Inflammatory macrophage (primary cell): Measurements from ENCODE around the gene LENG9.
"Not testable (repeated sequence)": the region's sequence is repeated elsewhere in the genome, so short reads cannot be mapped to it uniquely, and the experiment has no call there.

ENCODE experiments used
- DNase-seq, 2 donors: peaks; one replicate each; pipeline ENCODE4 v3.0.0-alpha.2; 2020 to 2022

The LENG9 gene

DNA sequence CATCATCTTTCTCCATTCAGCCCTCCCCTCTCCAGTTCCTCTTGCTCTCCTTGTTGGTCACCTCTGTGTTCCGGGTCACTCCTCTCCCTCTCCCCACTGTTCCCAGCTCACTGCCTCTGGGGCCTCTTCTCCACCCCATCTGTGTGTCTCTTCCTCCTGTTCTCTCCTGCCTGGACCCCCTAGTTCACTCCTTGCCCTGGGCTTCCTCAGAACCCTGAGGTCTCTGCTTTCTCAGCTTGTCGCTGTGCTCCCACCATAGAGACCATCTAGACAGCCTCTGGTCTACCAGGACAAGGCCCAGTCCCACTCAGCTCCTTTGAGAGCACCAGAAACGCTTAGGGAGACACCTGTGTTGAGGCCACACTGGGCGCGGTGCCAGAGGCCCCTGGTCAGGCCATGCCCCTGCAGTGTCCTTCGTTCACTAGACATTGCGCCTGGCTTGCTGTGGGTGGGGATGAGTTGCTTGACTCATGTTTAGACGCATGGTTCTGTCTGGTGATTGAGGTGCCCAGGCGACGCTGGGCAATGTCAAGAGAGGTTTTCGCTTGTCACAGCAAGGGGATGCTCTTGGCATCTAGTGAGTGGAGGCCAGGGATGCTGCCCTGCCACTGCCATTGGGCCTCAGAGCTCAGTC is 4.8 kb downstream of the LENG9 start:
- no peak for DNase-seq

DNA sequence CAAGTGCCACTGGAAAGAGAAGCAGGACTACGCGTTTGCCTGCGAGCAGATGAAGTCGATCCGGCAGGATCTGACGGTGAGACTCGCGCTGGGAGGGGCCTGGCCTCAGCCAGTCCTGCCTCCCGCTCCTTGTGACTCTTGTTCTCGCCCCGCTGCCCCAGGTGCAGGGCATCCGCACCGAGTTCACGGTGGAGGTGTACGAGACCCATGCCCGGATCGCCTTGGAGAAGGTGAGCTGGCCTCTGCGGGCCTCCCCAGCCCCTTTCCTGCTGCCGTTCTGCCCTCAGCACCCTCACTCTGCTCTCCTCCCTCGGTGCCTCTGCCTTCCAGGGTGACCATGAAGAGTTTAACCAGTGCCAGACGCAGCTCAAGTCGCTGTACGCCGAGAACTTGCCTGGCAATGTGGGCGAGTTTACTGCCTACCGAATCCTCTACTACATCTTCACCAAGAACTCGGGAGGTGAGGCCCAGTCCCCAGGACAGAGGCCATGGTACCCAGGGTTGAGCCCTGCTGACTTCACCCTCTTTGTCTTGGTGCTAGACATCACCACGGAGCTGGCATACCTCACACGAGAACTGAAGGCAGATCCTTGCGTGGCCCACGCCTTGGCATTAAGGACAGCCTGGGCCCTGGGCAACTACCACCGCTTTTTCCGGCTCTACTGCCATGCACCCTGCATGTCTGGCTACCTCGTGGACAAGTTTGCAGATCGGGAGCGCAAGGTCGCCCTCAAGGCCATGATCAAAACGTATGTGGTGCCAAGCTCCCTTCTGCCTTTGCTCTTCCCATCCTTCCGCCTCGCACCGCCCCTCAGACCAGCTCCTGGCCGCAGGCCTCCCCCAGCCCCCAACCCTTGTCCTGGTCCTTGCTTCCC is 5.6 kb downstream of the LENG9 start:
- DNase-seq = no peak

DNA sequence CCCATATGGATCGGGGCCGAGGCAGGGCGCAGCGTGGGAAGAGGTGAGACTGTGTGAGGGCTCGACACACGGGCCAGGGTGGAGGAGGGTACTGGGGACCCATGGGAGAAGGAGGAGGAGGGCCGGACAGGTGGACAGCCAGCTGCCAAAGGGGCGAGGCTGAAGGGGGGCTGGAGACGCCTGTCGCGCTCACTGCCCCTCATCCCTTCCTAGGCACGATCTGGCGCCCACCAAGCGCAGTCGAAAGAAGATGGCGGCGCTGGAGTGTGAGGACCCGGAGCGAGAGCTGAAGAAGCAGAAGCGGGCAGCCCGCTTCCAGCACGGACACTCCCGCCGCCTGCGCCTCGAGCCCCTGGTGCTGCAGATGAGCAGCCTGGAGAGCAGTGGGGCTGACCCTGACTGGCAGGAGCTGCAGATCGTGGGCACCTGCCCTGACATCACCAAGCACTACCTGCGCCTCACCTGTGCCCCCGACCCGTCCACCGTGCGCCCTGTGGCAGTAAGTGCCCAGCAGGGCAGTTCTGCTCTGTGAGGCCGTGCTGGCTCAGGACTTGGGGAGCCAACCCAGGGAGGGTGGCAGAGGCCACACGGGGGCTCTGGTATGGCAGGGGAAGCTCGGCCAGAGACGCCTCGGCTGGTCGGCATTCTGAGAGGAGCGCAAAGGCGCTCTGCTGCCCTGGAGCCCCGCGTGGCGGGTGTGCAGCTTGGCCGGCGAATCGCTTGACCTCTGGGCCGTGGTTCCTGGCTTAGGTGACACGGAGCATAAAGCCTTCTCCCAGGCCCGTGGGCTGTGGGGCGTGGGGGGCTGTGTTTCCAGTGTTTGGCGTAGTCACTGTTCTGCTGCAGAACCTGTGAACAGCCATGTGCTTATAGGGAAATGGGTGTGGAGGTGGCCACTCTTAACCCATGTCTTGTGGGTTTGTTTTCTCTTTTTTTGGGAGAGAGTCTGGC is 6.9 kb downstream of the LENG9 start:
- DNase-seq = no peak

DNA sequence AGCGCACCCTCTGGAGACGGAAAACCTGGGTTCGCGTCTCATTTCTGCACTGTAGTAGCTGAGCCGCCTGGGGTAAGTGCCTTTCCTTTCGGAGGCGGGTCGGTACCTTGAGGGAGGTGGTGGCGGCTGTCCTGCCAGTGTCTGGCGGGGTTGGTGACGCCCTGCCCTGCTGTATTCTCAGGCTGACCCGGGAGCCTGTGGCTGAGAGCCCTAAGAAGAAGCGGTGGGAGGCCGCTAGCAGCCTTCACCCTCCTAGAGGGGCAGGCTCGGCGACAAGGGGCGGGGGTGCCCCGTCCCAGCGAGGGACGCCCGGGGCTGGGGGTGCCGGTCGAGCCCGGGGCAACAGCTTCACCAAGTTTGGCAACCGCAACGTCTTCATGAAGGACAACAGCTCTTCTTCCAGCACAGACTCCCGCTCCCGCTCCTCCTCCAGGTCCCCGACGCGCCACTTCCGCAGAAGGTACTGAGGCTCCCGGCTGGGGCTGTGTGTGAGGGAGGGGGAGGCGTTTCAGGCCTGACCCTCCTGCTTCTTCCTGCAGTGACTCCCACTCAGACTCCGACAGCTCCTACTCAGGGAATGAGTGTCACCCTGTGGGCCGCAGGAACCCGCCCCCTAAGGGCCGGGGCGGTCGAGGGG is 7.7 kb downstream of the LENG9 start:
- DNase-seq = no peak

DNA sequence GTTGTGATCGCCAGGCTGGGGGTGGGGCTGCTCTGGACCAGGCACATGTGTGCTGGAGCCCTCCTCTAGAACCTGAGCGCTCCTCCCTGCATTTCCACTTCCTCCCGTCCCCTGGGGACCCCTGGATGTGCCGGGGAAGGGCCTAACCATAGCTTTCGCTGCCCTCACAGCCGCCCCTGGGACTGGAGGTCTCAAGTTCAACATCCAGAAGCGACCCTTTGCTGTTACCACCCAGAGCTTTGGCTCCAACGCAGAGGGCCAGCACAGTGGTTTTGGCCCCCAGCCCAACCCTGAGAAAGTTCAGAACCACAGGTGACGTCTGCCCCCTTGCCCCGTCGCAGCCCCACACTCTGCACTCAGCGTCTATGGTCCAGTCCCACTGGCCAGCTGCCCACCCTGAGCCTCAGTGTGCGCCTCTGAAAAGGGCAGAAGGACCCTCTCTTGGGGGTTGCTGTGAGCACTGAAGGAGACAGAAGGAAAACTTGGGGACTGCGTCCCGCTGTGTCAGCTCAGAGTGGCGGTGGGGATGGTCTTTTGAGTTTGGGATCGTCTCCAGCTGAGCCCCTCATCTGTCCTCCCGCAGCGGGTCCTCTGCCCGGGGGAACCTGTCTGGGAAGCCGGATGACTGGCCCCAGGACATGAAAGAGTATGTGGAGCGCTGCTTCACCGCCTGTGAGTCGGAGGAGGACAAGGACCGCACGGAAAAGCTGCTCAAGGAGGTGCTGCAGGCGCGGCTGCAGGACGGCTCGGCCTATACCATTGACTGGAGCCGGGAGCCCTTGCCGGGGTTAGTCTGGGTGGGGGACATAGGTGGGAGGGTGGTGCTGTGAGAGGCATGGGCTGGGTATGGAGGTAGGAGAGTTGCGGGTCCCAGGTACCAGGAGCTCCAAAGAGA is 8.6 kb downstream of the LENG9 start:
- no peak for DNase-seq

DNA sequence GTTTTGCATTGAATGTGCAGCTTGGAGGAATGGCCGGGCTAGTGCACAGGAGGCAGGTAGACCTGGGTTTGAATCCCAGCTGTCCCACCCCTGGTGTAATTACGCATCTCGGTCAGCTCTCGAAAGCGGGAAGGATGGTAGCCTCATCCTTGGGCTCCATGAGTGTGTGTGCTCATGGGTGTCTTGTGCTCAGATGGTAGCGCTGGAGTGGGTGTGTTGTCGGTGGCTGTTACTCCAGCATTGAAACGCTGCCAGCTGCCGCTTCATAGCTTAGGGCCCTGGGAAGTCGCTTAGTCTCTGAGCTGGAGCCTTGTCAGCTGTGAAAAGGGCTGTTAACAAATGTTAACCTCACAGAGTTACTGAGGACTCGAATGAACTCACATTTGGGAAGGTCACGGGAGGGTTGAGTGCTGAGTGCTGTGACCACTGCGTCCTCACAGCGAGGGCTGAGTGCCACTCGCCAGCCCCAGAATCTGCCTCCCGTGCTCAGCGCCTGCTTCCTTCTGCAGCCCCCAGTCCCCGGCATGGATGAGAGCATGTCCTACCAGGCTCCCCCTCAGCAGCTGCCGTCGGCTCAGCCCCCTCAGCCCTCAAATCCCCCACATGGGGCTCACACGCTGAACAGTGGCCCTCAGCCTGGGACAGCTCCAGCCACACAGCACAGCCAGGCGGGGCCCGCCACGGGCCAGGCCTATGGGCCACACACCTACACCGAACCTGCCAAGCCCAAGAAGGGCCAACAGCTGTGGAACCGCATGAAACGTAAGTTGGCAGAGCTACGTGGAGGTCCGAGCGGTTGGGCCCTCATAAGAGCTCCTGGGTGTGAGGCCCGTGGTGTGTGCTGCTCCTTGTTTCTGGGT is 9.4 kb downstream of the LENG9 start:
- DNase-seq = no peak

DNA sequence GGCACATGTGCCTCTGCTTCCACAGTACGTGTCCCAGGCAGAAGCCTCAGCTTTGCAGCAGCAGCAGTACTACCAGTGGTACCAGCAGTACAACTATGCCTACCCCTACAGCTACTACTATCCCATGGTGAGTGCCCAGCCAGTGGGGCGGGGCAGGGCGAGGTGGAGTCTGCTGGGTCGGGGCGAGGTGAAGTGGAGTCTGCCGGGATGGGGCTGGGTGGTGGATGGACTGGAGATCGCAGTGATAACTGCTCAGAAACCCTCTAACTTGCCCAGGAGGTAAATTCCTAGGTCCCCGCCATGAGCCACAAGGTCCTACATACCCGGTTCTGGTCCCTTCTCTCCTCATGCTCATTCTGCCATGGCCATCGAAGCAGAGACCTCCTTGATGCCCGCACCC is 11.0 kb downstream of the LENG9 start:
- no peak for DNase-seq

DNA sequence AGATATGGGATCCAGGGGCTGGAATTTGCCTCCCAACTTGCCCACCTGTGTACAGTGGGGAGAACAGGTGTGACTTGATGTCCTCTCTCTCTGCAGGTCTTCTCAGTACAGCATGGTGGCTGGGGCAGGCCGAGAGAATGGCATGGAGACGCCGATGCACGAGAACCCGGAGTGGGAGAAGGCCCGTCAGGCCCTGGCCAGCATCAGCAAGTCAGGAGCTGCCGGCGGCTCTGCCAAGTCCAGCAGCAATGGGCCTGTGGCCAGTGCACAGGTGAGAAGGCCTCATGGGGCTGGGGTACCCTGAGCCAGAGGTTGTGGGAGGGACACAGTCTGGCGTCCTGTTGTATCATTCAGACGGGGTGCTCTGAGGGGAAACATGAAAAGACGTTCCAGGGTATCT is 11.6 kb downstream of the LENG9 start:
- no peak for DNase-seq

DNA sequence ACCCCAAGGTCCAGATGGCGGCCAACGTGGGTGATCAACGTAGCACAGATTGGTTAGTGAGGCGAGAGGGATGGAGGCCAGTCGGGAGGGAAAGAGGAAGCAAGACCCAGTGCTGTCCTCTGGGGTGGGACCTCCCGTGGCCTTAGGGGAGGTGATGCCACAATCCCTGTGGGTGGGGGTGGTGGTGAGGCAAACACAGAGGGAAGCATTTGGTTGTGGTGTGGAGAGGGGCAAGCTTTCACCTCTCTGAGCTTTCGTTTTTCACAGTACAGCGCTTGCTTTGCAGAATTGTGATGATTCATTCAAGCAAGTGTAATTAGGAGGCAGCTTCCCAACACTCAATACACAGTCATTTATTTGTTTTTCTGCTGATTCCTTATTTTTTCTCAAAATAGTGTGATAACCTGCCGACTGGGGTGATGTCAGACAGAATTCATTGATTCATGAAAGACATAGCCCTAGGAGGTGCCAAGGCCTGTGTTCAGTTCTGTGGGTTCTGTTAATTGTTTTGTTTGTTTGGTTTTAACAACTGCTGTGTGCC is 12.2 kb downstream of the LENG9 start:
- DNase-seq = peak; percentile 91

DNA sequence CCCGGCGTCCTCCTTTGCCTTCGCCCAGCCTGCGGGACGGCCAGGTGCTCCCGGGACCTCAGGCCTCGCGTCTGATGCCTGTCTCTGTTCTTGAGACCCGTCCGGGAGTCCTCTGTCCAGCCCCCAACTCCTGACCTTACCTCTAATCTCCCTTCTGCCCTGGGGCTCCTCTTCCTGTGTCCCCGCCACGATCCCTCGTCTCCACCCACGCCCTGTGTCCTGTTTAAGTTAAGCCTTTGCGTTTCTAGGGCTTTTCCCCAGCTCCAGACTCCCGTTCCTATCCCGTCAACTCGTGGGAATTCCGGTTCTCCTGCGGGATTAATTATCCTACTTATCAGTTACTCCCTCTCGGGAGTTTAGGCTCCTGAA is 13.9 kb downstream of the LENG9 start:
- peak in 1 of 2 donors; percentile 44 for DNase-seq

DNA sequence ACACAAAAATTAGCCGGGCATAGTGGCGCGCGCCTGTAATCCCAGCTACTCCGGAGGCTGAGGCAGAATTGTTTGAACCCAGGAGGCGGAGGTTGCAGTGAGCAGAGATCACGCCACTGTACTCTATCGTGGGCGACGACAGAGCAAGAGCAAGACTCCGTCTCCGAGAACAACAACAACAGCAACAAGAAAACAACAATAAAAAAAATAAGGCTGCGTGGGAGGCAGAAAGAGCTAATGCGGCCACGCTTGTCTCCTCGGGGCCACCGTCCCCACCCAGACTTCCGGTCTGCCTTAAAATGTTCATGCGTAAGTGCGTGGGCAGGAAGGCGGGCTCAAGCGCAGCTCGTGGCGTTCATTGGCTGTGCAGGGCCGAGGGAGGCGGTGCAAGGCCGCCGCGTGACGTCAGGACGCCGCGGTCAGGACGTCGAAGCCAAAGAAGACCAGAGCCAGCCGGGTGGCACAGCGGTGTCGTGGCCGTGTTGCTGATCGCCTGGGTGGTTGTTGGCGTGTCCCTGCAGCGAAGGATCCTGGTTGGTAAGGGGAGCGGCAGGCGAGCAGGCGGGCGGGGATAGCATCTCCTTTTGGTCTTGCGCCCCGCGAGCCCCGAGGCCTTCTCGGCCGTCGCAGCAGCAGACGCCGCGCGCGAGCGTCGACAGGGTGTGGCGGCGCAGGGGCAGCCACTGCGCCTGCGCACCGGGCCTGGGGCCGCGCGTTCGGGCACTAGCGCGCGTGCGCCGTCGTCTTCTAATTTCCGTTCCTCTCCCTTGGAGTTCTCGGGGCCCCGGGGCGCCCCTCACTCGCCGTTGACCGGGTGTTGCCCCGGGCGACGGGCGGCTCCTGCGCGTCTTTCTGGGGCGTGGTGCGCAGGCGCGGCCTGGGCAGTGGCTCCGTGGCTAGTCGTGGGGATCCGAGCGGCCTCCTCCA is 14.5 kb downstream of the LENG9 start, which contains the start of gene LENG8:
Gene LENG8, plus strand, starts transcription at position 426 of the 927 bp plus-strand sequence. CDS start 2,146 bp downstream, outside the sequence.
- DNase-seq = peak; percentile 98 to 100

DNA sequence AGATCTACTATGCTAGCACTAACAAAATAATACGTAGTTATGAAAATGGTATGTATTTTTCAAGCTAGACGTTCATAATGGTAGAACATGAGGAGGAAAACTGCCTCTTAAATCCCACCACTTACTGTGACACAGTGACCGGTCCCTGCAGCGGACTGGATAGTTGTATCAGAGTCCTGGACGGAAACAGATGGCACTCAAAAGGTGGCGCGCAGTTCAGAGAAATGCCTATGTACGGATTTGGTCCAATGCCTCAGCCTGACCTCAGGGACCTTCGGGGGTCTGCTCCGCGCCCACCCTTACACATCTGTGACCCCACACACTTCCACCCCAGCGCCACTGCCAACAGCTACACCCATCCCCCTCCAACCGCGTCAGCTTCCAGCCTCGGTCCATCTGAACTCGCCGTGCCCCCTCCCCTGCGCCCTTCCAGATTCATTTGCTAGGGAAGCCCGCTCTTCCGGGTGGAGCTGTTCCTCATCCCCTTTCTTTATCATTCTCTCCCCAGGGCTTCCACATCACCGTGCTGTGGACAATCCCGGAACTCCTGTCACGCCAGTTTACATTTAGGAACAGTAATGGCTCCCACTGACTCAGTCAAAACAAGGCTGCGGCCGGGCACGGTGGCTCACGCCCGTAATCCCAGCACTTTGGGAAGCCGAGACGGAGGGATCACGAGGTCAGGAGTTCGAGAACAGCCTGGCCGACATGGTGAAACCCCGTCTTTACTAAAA is 15.4 kb downstream of the LENG9 start:
- peak; percentile 52 to 56 for DNase-seq

DNA sequence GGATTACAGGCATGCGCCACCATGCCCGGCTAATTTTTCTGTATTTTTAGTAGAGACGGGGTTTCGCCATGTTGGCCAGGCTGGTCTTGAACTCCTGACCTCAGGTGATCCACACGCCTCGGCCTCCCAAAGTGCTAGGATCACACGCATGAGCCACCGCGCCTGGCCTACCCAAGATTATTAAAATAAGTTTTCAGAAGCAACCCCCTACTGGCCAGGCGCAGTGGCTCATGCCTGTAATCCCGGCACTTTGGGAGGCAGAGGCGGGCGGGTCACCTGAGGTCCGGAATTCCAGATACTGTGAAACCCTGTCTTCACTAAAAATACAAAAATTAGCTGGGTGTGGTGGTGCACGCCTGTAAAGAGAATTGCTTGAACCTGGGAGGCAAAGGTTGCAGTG is 17.2 kb downstream of the LENG9 start:
- not testable (repeated sequence) for DNase-seq

DNA sequence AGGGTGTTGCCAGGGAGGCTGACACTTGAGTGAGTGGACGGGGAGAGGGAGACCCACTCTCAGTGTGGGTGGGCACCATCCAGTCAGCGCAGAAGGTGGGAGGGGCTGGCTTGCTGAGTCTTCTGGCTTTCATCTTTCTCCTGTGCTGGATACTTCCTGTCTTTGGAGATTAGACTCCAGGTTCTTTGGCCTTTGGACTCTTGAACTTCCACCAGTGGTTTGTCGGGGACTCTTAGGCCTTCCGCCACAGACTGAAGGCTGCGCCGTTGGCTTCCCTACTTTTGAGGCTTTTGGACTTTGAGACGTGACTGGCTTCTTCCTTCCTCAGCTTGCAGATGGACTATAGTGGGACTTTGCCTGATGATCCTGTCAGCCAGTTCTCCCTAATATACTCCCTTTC is 18.8 kb downstream of the LENG9 start:
- DNase-seq = no peak

DNA sequence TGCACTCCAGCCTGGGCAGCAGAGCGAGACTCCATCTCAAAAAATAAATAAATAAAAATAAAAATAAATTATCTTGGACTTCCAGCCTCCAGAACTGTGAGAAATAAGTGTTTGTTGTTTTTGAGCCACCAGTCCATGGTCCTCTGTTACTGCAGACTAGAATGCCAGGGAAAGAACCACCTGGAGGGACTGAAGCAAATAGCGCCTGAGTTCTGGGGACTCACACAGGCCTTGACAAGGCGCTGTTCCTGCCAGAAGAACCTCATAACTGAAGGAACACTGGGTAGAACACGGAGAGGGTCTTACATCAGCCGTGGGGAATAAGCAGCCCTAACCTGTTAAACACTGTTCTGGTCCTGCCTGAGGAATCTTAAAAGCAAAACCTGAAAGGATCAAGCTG is 22.9 kb downstream of the LENG9 start:
- DNase-seq = no peak

DNA sequence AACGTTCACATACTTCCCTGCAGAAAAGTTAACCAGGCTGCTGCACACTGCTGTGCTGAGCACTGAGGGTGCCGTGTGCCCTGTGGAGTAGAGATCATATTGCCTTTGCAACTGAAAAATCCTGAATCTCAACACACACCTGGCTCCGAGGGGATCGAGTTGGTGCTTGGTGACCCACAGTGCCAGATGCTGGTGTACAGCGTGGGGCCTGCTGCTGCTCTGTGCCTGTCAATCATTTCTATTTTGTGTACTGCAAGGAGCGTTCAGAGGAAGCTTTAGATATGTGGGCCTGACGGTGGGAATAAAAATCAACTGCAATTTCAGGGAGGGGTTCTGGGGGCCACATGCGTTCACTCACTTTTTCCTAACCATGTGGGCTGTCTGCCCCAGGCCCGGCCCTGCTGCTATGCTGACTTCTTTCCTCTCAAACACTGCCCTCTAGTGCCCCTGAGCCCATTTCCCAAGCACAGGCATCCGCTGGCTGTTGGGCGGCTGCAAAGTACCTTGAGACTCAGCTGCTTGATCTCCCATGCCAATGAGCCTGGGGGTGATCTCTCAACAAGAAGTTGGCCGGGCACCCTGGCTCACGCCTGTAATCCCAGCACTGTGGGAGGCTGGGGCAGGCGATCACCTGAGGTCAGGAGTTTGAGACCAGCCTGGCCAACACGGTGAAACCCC is 24.3 kb downstream of the LENG9 start:
- peak in 1 of 2 donors; percentile 22 for DNase-seq

DNA sequence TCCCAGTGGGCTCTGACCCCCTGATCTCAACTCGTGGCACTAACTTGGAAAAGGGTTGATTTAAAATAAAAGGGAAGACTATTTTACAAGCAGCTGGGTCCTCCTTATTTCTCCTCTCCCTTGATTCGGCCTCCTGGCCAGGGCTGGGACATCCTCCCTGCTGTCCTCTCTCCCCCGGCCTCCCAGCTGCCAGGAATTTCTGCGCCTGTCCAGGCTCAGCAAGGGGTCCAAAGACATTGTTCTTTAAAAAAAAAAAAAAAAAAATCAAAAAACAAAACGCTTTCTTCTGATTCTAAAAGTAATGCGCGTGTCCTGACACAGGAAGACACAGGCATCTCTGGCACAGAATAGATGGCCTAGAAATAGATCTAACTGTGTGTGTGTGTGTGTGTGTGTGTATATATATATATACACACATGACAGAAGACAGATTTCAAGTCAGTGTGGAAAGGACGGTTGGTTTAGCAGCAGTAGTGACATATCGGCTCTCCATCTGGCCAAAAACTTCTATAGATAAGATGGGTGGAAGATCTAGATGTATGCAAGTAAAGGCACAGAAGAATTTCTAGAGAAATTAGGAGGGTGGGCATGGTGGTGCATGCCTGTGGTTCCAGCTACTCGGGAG is 26.8 kb downstream of the LENG9 start:
- no peak for DNase-seq
